Suppressor macrophage treated with lipopolysaccharide for 1 hour (primary cell): Measurements from ENCODE around the gene PRSS21.

Experiments used
- DNase-seq, 3 donors: peaks; one replicate each; pipeline ENCODE4 v3.0.0-alpha.2; 2020 to 2022

PRSS21 gene

DNA sequence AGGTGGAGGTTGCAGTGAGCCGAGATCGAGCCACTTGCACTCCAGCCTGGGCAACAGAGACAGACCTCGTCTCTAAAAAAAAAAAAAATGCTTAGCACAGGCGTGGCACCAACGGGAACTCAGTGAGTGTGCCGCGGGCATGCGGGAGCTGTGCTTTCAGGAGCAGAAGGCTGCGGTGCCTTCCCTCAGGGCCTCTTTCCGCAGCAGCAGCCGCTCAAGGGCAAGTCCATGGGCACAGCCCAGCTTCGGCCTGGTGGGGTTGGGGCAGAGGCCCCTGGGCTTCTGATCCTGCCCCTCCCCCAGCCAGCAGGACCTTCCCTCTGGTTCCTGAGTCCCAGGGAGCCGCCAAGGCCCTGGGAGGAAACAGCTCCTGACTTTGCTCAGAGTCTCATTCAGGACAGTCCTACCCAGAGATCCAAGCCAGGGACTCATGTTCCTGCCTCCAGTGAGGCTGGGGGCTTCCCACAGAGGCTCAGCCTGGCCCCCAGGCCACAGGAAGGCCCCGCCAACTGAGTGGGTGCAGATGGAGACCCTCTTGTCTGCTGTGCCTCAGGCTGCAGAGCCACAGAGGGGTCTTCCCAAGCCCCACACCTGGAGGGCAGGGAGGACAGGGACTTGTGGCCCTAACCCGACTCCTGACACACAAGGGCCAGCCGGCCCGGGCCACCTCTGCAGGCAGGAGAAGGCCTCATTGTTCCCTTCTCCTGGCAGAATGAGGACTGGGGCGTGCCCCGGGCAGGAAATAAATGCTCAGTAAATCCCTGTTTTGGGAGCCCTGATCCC lies 9.7 kb downstream of the PRSS21 start:
- no peak for DNase-seq

DNA sequence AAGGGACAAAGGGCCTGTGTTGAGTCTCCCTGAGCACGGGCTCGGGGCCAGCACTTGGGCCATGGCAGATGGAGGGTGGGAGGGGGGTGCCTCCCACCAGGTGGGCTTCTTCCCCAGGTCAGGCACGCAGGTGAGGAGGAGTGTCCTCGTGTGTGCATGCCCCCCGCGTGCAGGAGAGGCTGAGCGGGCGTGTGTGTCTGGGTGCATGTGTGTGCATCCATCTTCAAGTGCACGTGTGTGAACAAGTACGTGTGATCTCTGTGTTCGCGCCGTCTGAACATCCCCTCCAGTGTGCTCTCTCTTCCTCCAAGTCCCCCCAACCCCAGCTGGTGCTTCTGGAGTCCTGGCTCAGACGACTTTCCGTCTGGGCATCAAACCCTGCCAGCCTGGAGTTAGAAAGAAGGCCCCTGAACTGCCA lies 10.3 kb downstream of the PRSS21 start:
- no peak for DNase-seq

DNA sequence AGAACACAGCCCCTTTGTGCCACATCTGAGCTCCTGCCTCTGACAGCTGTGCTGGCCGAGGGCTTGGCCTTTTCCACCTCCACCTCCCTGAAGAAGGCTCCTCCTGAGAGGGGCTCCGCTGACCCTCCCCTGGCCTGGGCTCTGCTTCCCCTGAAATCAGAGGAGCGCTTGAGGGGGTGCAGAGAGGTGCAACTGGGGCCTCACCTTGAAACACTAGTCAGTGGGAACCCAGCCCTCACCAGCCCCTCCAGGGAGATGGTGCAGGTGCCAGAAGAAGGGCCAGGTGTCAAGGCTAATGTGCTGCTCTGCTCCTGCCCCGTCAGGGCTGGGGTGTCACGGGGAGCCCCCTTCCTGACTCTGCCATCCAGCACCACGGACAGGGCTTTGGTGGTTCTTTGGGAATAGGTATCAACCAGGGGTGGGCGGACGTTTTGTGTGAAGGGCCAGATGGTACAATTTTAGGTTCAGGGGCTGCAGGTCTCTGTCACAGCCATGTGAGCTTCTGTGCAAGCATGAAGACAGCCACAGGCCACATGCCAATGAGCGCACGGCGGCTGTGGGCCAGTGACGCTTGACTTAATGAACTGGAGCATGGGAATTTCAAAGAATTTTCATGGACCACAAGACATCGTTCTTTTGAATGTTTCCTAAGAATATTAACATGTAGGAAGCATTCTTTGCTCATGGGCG lies 10.9 kb downstream of the PRSS21 start:
- no peak for DNase-seq

DNA sequence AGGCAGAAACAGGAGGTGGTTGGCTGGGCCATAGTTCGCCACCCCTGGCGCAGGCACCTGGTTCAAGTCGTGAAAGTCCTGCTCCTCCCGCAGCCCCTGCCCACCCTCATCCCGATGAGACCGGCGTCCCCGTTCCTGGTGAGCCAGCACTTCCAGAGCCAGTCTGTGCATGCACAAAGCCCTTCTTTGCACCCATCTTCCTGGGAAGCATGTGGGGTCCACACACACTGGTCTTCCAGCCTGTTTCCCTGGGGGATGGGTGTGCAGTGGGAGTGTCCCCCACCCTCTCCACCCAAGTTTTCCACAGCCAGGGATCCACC lies 11.4 kb downstream of the PRSS21 start:
- DNase-seq: no peak

DNA sequence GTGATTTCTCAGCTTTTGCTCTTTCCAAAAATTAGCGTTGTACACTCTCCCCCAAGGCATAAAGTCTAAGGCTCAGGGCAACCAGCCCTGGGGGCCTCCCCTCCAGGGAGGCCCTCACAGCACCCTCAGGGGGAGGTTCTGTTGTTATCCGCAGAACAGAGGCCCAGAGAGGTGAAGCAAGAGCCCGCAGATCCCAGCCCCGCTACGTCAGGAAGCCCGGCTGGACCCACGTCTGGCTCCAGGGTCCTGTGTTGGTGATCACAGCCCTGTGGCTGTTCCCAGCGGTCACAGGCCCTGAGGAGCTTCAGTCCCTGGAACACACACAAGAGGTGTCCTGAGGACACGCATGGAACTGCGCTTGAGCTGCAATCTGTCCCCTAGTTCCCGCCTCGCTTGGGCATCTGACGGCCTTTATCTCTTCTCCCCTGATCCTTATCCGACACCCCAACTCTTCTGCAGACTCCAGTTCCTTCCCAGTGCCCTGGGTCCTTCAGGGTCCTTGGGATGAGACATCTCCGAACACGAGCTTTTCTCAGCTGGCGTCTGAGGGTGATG lies 11.9 kb downstream of the PRSS21 start:
- DNase-seq: no peak

DNA sequence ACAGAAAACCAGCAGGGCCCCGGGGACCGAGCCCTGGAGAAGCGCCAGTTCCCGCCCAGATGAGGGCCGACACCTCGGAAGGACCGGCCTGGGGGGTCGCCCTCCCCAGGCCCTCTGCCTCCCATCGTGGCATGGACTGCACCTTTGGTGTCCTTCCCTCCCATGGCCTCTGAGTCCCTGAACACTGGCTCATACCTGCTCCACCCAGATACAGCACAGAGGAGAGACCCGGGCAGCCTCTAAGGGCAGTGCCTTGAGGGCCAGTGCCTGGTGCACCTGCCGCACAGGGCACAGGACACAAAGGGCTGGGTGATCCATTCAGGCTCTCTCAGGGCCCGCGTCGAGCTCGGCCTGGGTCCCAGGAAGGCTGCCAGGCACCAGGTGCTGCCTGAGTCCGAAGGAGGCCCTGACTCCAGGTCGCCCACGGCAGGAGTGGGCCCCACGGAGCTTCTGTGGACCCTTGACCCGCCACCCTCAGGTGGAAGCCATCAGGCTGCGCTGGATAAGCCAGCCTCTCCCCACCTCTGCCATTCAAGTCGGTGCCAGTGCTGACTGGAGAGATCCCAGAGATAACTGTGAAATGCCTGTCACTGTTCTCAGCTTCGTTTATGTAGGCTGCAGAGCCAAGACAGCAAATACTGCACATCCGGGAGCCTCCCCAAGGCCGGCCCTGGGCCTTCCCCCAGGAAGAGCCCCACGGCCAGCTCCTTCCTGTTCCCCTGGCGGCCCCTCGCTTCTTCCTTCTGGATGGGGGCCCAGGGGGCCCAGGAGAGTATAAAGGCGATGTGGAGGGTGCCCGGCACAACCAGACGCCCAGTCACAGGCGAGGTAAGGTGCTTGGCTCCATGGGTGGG lies 12.7 kb downstream of the PRSS21 start, which contains the start of gene ZG16B:
Gene ZG16B (plus strand): TSS at position 803 of the 854 bp plus-strand sequence. CDS start 139 bp downstream, outside the sequence.
- peak in 2 of 3 donors; percentile 25 to 55 for DNase-seq

DNA sequence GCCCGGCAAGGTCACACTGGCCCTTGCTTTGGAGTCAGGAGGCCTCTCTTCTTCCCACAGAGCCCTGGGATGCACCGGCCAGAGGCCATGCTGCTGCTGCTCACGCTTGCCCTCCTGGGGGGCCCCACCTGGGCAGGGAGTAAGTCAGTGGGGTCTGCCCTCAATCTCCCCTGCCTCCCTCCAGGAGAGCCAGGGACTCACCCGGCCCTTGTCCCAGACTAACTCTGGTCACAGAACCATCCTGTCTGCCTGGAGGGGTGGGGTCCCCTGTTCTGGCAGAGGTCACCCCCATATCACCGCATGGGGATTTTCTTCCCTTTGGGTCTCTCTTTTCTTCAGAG lies 13.3 kb downstream of the PRSS21 start:
- DNase-seq: no peak

DNA sequence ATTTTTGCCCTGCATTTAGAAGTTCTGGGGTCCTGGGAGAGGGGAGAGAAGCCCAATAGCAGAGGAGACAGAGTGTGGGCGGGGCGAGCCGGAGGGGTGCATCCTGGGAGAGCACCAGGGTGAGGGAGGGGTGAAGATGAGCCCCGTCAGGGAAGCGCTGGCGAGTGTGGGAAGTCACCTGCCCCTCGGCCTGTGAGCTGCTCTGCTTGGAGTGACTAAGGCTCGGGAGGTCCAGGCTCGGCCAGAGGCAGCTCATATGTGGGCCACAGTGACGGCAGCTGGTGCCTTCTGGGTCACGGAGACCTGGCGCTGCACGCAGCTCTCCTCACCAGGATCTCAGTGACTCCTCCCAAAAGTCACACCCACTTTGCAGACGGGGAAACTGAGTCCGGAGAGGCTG lies 14.2 kb downstream of the PRSS21 start:
- no peak for DNase-seq

DNA sequence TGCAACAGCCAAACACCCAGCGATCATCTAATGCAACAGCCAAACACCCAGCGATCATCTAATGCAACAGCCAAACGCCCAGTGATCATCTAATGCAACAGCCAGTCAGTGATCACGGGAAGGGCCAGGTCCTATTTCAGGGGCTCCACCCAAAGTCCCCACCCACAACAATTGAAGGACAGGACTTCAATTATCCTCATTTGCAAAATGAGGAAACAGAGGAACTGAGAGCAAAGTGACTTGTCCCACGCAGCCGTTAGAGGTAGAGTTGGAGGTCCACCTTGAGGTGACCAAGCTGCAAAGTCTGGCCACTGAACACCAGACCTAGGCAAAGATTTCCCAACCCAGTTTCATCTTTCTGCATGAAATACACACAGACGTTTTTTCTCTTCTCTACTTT lies 16.7 kb downstream of the PRSS21 start:
- peak; percentile 20 to 33 (median 24) for DNase-seq

DNA sequence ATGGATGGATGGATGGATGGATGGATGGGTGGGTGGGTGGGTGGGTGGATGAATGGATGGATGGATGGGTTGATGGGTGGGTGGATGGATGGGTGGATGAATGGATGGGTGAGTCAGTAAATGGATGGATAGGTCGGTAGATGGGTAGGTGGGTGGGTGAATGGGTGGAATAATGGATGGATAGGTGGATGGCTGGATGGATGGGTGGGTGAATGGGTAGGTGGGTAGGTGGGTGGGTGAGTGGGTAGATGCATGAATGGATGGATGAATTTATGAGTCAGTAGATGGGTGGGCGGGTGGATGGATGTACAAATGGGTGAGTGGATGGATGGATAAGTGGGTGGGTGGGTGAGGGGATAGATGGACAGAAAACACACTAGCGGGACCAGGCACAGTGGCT lies 17.9 kb downstream of the PRSS21 start:
- DNase-seq: no peak

DNA sequence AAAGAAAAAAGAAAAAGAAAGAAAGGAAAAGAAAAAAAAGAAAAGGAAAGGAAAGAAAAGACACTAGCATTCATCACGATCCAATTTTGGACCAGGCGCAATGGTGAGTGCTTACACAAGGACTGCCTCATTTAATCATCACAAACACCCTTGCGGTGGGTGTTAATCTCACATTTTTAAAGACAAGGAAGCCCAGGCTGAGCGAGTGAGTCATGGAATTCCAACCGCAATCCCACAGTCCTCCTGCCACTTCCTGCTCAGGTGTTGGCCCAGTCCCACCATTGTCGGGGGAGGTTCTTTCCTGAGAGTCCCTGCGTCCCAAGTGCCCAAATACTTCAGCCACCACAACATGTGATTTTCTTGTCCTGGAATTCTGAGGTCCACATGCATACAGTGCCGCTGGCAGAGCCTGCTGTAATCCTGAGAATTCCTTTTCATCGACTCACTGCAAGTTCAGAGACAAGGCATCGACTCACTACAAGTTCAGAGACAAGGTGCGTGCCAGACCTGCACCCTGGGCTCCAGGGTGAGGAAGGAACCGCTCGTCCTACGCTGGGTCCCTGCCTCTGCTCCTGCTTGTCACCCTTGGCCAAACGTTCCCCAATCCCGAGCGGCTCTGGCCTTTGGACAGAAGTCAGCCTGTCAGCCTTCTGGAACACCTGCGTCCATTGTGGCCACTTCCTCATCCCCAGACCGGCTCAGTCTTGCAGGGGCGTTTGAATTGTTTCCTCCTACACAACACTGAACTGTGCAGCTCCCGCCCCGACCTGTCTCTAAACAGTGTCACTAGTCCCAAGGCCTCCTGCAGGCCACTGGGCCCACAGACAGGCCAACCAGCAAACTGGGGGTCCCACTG lies 18.8 kb downstream of the PRSS21 start:
- DNase-seq: peak in 2 of 3 donors; percentile 18 to 25

DNA sequence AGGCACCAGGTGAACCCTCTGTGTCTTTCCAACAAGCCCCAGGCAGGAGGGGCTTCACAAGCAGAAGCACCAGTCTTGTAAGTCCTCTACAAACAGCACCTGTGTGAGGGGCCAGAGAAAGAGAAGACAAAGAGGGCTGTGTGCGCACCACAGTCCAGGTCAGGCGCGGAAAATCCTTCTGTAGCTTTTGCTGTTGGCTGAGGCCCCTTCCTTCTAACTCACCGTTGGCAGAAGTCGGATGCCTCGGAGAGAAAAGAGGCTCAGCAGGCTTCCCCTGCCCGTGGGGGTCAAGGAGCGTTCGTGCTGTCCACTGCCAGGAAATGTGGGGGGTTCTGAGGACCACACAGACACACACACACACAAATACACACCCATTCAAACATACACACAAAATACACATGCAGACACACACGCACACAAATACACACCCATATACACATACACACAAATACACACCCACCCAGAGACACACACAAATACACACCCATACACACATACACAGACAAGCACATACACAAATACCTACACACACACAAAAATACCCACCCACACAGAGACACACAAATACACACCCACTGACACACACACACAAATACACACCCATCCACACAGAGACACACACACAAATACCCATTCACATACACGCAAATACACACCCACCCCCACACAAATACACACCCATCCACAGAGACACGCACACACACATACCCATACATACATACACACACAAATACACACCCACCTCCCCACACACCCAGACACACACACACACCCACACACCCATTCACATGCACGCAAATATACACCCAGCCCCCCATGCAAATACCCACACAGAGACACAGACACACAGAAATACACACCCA lies 19.8 kb downstream of the PRSS21 start:
- DNase-seq: no peak

DNA sequence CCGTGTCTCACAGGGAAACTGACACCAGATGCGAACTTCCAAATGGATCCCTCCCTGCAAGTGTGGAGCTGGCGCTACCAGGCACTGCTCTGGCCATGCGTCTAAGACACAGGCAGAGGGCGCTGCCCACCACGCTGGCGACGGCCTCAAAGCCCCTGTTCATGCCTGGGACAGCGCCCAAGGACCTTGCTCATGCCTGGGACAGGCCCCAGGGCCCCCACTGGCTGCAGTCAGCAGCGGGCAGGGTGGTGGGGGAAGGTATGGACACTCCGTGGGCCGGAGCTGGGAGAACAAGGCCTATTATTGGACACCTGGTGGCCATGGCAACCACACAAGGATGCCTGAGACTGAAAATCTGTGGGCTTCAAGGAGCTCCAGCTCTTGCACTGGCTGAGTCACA lies 21.9 kb downstream of the PRSS21 start:
- DNase-seq: peak; percentile 79 to 89 (median 83)

DNA sequence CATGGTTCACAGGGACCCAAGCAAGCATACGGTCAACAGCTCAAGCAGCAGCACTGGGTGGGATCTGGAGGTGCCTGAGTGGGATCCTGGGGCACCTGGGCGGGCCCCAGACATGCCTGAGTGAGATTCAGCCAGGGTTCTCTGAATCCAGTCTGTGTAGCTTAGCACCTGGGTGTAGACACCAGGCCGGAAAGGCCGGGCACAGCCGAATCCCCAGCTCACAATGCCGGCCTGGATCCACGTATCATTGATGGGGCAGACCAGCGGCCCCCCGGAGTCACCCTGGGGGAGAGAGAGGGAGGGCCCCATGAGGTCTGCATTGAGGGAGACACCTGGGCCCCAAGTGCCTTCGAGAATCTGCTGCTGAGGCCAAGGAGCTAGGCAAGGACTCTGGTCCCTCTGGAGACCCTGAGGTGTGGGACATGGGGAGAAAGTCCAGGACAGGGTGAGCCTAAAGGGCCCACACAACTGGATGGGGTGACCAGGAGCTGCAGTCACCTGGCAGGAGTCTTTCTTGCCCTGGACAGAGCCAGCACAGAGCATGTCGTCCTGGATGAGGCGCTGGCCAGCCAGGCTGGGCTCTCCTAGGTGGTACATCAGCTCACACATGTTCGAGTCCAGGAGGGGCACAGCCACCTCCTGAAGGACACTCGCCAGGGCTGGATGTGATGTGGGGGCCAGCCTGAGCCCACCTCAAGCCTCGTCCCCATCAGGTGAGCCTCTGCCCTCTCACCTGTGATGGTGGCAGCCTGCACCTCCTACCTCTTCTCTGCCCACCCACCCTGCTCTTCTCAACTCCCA lies 22.8 kb downstream of the PRSS21 start:
- DNase-seq: no peak

DNA sequence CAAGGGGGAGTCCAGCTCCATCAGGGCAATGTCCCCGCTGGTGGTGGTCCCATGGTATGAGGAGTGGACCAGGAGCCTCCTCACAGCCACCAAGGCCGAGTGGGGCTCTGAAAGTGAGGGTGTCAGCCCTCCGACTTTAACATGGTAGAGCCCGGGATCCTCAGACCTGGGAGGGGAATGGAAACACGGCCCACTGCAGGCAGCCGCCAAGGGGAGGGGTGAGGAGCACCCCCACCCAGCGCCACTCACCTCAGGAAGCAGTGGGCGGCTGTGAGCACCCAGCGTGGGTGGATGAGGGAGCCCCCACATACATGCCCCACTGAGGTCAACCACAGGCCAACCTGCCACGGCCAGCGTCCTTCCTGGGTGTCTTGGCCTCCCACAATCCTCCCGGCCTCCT lies 23.9 kb downstream of the PRSS21 start:
- no peak for DNase-seq

DNA sequence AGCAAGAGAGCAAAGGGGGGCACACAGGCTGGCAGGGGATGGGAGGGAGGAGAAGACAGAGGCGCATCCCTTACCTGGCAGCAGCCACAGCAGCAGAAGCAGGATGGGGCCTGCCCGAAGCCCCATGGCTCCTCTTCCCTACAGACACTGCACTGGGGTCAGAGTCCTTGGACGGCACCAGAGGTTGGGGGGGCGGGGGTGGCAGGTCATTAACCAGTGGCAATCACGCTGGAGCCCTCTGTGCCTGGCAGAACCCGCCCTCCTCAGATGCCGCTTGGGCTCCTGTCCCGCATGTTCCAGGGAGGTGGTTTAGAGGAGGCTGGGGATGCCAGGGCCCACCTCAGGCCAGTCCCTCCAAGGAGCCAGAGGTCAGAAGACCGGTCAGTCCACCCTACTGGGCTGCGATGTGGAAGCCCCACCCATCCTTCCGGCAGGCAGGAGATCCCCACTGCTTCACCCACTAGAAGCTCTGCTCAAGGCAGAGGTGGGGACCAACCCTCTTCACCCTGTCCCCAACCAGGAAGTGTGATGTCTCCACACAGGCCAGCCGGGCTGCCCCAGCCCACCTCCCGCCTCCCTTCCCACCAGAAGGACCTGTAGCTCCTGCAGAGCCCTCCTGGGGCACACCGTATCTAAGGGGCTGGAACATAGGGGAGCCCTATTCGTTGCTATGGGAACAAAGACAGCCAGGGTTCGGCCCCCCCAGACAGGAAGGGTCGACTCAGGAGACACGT lies 24.7 kb downstream of the PRSS21 start:
- no peak for DNase-seq

DNA sequence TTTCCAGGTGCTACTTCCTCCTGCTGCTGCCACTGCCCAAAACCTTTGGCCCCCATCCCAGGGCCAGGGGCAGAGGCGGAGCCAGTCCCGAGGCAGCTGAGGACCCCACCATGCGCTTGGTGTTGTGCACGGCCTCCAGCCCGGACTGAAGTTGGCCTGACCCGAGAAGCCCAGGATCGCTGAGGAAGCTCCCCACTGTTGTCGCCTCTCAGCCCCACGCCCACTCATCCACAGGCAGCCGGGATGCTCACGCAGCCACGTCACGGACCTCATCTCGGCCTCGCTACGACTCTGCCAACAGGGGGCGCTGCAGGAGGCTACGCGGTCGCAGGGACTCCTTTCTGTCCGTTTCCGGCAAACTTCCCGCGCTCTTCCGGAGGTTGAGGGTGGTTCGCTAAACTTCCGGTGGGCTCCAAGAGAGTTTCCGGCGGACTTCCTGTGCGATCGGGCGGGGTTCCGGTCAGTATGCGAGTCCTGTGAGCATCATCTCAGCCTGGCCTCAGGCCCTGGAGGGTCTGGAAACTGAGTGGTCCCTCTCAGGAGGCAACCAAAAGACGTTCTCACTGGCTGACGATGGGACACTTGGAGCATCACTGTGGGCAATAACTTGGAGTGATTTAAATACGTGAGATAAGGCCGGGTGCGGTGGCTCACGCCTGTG lies 25.4 kb downstream of the PRSS21 start:
- DNase-seq: peak; percentile 60 to 72 (median 68)

DNA sequence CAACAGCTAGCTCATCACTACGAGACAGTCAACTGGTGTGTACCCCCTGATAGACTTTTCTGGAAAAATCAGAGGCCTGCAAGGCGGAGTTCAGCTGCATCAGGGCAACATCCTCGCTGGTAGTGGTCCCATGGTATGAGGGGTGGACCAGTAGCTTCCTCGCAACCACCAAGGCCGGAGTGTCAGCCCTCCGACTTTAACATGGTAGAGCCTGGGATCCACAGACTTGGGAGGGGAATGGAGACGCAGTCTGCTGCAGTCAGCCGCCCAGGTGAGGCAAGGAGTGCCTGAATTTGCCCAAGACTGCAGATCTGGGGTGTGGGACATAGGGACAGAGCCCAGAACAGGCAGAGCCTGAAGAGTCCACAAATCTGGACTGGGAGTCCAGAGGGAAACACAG lies 26.5 kb downstream of the PRSS21 start:
- no peak for DNase-seq

DNA sequence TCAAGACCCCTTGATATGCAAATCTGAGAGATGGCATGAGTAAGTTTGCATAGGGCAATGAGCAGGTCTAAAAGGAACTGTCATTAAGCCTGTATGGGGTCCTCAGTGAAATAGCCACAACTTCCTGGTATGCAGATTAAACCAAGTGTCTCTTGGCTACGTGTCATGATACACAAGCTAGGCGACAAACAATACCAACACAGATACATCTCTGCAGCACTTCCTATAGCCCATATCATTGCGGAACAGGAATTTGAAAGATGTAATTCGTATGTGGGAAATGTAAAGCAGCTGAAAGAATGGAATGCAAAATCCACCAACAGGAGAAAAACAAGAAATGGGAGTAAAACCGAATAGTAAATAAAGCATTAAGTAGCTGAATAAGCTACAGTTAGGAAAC lies 28.1 kb downstream of the PRSS21 start:
- DNase-seq: no peak
